PFSK-1 (cell line): ENCODE data around the gene ZNF491.

Experiments used
- SIN3A ChIP-seq: IDR thresholded peaks from 2 replicates; pipeline ENCODE4 v1.6.1; 2012; ENCODE audit warnings: mild to moderate bottlenecking, low read length, moderate library complexity, borderline replicate concordance; ENCODE audit not compliant: insufficient read depth
- TF ChIP-seq, protein P1 (sequence below), 2 experiments: IDR thresholded peaks; 2 replicates each; pipeline versions ENCODE4 v1.6.1 to v1.8.0; 2011 to 2012; ENCODE audit warnings: low read depth in 2 of 2, low read length in 2 of 2, control low read depth in 1 of 2, inconsistent platforms in 1 of 2, mild to moderate bottlenecking in 1 of 2, moderate library complexity in 1 of 2; ENCODE audit not compliant: insufficient read depth in 1 of 2

DNA sequence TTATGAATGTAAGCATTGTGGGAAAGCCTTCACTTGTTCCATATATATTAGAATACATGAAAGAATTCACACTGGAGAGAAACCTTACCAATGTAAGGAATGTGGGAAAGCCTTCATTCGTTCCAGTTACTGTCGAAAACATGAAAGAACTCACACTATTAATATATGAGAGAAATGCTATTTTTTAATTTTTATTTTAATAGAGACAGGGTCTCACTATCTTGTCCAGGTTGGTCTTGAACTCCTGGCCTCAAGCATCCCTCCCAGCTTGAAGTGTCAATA is 8.7 kb downstream of the ZNF491 start:
- TF ChIP-seq SIN3A: no peak
- TF ChIP-seq, protein P1, sequence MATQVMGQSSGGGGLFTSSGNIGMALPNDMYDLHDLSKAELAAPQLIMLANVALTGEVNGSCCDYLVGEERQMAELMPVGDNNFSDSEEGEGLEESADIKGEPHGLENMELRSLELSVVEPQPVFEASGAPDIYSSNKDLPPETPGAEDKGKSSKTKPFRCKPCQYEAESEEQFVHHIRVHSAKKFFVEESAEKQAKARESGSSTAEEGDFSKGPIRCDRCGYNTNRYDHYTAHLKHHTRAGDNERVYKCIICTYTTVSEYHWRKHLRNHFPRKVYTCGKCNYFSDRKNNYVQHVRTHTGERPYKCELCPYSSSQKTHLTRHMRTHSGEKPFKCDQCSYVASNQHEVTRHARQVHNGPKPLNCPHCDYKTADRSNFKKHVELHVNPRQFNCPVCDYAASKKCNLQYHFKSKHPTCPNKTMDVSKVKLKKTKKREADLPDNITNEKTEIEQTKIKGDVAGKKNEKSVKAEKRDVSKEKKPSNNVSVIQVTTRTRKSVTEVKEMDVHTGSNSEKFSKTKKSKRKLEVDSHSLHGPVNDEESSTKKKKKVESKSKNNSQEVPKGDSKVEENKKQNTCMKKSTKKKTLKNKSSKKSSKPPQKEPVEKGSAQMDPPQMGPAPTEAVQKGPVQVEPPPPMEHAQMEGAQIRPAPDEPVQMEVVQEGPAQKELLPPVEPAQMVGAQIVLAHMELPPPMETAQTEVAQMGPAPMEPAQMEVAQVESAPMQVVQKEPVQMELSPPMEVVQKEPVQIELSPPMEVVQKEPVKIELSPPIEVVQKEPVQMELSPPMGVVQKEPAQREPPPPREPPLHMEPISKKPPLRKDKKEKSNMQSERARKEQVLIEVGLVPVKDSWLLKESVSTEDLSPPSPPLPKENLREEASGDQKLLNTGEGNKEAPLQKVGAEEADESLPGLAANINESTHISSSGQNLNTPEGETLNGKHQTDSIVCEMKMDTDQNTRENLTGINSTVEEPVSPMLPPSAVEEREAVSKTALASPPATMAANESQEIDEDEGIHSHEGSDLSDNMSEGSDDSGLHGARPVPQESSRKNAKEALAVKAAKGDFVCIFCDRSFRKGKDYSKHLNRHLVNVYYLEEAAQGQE (IDR thresholded peaks at IDR 0.05; ENCODE audit: insufficient read depth in 1 of 2, low read depth in 2 of 2, low read length in 2 of 2): no peak
